Hepatic stellate cell (primary cell): ENCODE measurements around the gene DOCK3.
"Not testable (repeated sequence)": the region's sequence is repeated elsewhere in the genome, so short reads cannot be mapped to it uniquely, and the experiment has no call there.

Source experiments
- DNase-seq: peaks from one replicate; pipeline ENCODE4 v3.0.0; 2011; ENCODE audit warnings: low spot score

DOCK3 gene

GRCh38 chr3:50805321-50805720 lies 130.6 kb downstream of the DOCK3 start:
- DNase-seq = no peak

GRCh38 chr3:50806031-50806430 lies 131.3 kb downstream of the DOCK3 start:
- no peak for DNase-seq

GRCh38 chr3:50806806-50807205 lies 132.1 kb downstream of the DOCK3 start:
- DNase-seq = no peak

- no peak for DNase-seq
Observed at GRCh38 chr3:50807266-50807665, 132.5 kb downstream of the DOCK3 start.

GRCh38 chr3:50811893-50812292 lies 137.2 kb downstream of the DOCK3 start:
- no peak for DNase-seq

- DNase-seq = no peak
Observed at GRCh38 chr3:50815844-50816243, 141.1 kb downstream of the DOCK3 start.

GRCh38 chr3:50816894-50817293 lies 142.2 kb downstream of the DOCK3 start:
- no peak for DNase-seq

- no peak for DNase-seq
Observed at GRCh38 chr3:50817756-50818529, 143.2 kb downstream of the DOCK3 start.

- no peak for DNase-seq
Observed at GRCh38 chr3:50819882-50820281, 145.2 kb downstream of the DOCK3 start.

GRCh38 chr3:50825841-50826240 lies 151.1 kb downstream of the DOCK3 start:
- no peak for DNase-seq

GRCh38 chr3:50830451-50830850 lies 155.7 kb downstream of the DOCK3 start:
- DNase-seq = no peak

- DNase-seq = not testable (repeated sequence)
Observed at GRCh38 chr3:50831009-50831408, 156.3 kb downstream of the DOCK3 start.

- DNase-seq = no peak
Observed at GRCh38 chr3:50840983-50841489, 166.3 kb downstream of the DOCK3 start.

- no peak for DNase-seq
Observed at GRCh38 chr3:50848308-50848707, 173.6 kb downstream of the DOCK3 start.

- no peak for DNase-seq
Observed at GRCh38 chr3:50850639-50851511, 176.1 kb downstream of the DOCK3 start.

GRCh38 chr3:50853936-50854335 lies 179.2 kb downstream of the DOCK3 start:
- DNase-seq = no peak

GRCh38 chr3:50862221-50862620 lies 187.5 kb downstream of the DOCK3 start:
- DNase-seq = no peak

GRCh38 chr3:50873376-50874157 lies 198.8 kb downstream of the DOCK3 start:
- DNase-seq = no peak

GRCh38 chr3:50874876-50875275 lies 200.1 kb downstream of the DOCK3 start:
- not testable (repeated sequence) for DNase-seq

- no peak for DNase-seq
Observed at GRCh38 chr3:50876947-50877346, 202.2 kb downstream of the DOCK3 start.

GRCh38 chr3:50882733-50883132 lies 208.0 kb downstream of the DOCK3 start:
- not testable (repeated sequence) for DNase-seq

GRCh38 chr3:50883755-50884154 lies 209.0 kb downstream of the DOCK3 start:
- no peak for DNase-seq
